Heart left ventricle (tissue), 16 donors: ENCODE measurements around the gene RINT1. TPM values are rescaled to one million over a fixed set of nuclear protein-coding genes. Genes with fewer than 3 reads are reported as not detected.

ENCODE experiments used
- ATAC-seq, 4 donors: fragments of 200-7000 bp; cut with Tn5 transposase; one replicate each; pipeline ENCODE4 v1.9.1; 2020 to 2022; ENCODE audit warnings: moderate library complexity in 4 of 4, mild to moderate bottlenecking in 3 of 4, moderate number of reproducible peaks in 1 of 4
- DNase-seq, 5 donors: peaks; one replicate each; pipeline ENCODE4 v3.0.0-alpha.2; 2020
- H3K27ac ChIP-seq, 12 donors: fragments of 200-600 bp; sonication (generic) in 4 of 12; one replicate each; pipeline versions ENCODE4 v1.5.0 to v1.8.0; 2016 to 2022; ENCODE audit warnings: mild to moderate bottlenecking in 2 of 12
- H3K27me3 ChIP-seq, 9 donors: fragments of 200-600 bp; sonication (generic) in 2 of 9; one replicate each; pipeline versions ENCODE4 v1.5.1 to v1.8.0; 2016 to 2022; ENCODE audit warnings: mild to moderate bottlenecking in 3 of 9
- H3K36me3 ChIP-seq, 9 donors: fragments of 200-600 bp; sonication (generic) in 2 of 9; one replicate each; pipeline versions ENCODE4 v1.5.0 to v1.8.0; 2018 to 2022; ENCODE audit warnings: mild to moderate bottlenecking in 2 of 9
- H3K4me1 ChIP-seq, 12 donors: fragments of 200-600 bp; sonication (generic) in 4 of 12; one replicate each; pipeline versions ENCODE4 v1.5.0 to v1.8.0; 2016 to 2022; ENCODE audit warnings: mild to moderate bottlenecking in 3 of 12
- H3K4me3 ChIP-seq, 12 donors: fragments of 200-600 bp; sonication (generic) in 4 of 12; one replicate each; pipeline versions ENCODE4 v1.5.0 to v1.8.0; 2017 to 2022; ENCODE audit warnings: mild to moderate bottlenecking in 9 of 12, moderate library complexity in 4 of 12
- H3K9me3 ChIP-seq, 12 donors: fragments of 200-600 bp; sonication (generic) in 4 of 12; one replicate each; pipeline versions ENCODE4 v1.5.0 to v1.8.0; 2016 to 2022; ENCODE audit warnings: mild to moderate bottlenecking in 1 of 12
- POLR2A ChIP-seq, 2 donors: fragments of 450-650 bp; IDR thresholded peaks; one replicate each; pipeline ENCODE4 v1.6.1; 2017; ENCODE audit warnings: antibody characterized with exemption in 2 of 2, mild to moderate bottlenecking in 2 of 2, moderate library complexity in 2 of 2
- WGBS, 4 donors: extraction: QIAGEN DNeasy Blood & Tissue Kit in 2 of 4; methylation state at CpG; one replicate each; pipeline versions ENCODE4 v1.1.5 to v1.1.7; 2013 to 2018; 5-methylcytosine and 5-hydroxymethylcytosine counted together
- intact Hi-C, 10 donors: fragments of 100-400 bp; cut with DNase I; formaldehyde crosslinking; loops; one replicate each; pipeline versions ENCODE4 v1.11.1 to v1.14.2; 2022
- polyA plus RNA-seq, 2 donors: library from polyadenylated mRNA; stranded (reverse); fragments of 200-250 nt; gene quantifications; one replicate each; pipeline ENCODE4 v1.2.3, GENCODE V29; 2013
- total RNA-seq, 9 donors: library from RNA; depleted of rRNA in 2 of 9; stranded (reverse); fragments of >200 nt in 2 of 9; fragmentation: NEBNext Ultra II Directional in 3 of 9; extraction: Animal tissue kit (Norgen Biotek cat#: 25700) in 3 of 9; gene quantifications; one replicate each; pipeline versions ENCODE4 v1.1.0 to v1.2.4, GENCODE V29; 2016 to 2023
- TF ChIP-seq, protein P1 (sequence below), 12 donors: fragments of 200-600 bp; sonication (generic) in 4 of 12; IDR thresholded peaks; one replicate each; pipeline versions ENCODE4 v1.5.0 to v1.8.0; 2018 to 2022; ENCODE audit warnings: antibody characterized with exemption in 12 of 12, mild to moderate bottlenecking in 5 of 12
- donor health status: ischemic (EF 13 %, LVEDD 7.1; RV severe dilation, severe dysfunction).
- donor health status: healthy with polysubstance abuse.
- donor health status: DM: no; HTN: yes; CAD: no.
- donor health status: DM: no; HTN: no; CAD: no.
- donor health status: ischemic (EF 25% LVEDD 6.9; RV normal size, moderate dysfunction).
- donor health status: ischemic (EF 25% LVEDD 5.7; RV mildly dilated, moderate dysfunction).
- donor health status: healthy.
- donor health status: DM: yes; HTN: yes; CAD: no.
- donor health status: ischemic (EF 35%, LVEDD 5.7; RV mildly dilated, moderate dysfunction).
- donor health status: nonischemic (EF 11% LVEDD 7.7; RV severe dilation, severe dysfunction).
- donor health status: DM: yes; HTN: yes; CAD: no.
- donor health status: PGD.
- donor health status: ischemic (EF 29% LVEDD 5.4; RV normal size, mild dysfunction).
- donor health status: nonischemic (EF 23%, LVEDD 6.1; RV moderate dilation, normal function).

Gene RINT1
- total and polyA plus RNA-seq, 11 donors: 9.2 to 16.0 (median 13.3) TPM

GRCh38 chr7:105493196-105493922, 38.6 kb upstream of the RINT1 start:
- intact Hi-C loops: no loop called here
- ATAC-seq (no peak), DNase-seq (no peak)
- no peak overlapping the region for H3K27ac ChIP-seq
- WGBS, 4 donors: 78 to 84% (median 82%) methylated on average over 7 of the region's 7 CpGs
- no peaks in the 10 kb centered on the region for H3K9me3 ChIP-seq
- TF ChIP-seq POLR2A (IDR thresholded peaks at IDR 0.05): no peak
- TF ChIP-seq, protein P1, sequence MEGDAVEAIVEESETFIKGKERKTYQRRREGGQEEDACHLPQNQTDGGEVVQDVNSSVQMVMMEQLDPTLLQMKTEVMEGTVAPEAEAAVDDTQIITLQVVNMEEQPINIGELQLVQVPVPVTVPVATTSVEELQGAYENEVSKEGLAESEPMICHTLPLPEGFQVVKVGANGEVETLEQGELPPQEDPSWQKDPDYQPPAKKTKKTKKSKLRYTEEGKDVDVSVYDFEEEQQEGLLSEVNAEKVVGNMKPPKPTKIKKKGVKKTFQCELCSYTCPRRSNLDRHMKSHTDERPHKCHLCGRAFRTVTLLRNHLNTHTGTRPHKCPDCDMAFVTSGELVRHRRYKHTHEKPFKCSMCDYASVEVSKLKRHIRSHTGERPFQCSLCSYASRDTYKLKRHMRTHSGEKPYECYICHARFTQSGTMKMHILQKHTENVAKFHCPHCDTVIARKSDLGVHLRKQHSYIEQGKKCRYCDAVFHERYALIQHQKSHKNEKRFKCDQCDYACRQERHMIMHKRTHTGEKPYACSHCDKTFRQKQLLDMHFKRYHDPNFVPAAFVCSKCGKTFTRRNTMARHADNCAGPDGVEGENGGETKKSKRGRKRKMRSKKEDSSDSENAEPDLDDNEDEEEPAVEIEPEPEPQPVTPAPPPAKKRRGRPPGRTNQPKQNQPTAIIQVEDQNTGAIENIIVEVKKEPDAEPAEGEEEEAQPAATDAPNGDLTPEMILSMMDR (IDR thresholded peaks at IDR 0.05): no peak
- peaks cover 0 to 7% (median 0%) of the 10 kb centered on the region in 9 donors for H3K36me3 ChIP-seq
- peaks cover 0 to 8% (median 0%) of the 10 kb centered on the region in 12 donors for H3K4me1 ChIP-seq
- H3K27me3 ChIP-seq: no peaks in the 10 kb centered on the region
- no peak overlapping the region for H3K4me3 ChIP-seq

GRCh38 chr7:105493923-105494315, 38.1 kb upstream of the RINT1 start:
- no peaks in the 10 kb centered on the region for H3K9me3 ChIP-seq
- ATAC-seq: no peak

DNA sequence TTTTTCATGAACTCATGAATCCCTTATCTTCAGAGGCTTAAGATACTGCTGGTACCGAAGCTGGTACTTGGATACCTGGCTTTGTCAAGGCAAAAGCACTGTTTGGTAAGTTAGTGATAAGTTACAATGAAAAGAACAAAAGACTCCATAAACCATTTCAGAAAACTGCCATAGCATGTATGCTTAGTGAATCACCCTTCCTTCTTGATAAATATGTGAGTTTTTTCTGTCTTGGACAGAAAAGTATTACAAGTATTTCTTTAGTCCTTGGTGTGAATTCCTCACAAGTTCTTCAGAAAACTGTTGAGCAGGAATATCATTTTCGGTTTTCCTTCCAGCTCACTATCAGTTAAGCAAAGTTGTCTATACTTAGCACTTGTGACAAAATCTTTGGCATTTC, 35.5 kb upstream of the RINT1 start:
- no peak overlapping the region for H3K4me3 ChIP-seq
- intact Hi-C loops: no loop called here
- no peaks in the 10 kb centered on the region for H3K9me3 ChIP-seq
- DNase-seq: no peak
- no peaks in the 10 kb centered on the region for H3K27me3 ChIP-seq
- TF ChIP-seq, protein P1 (IDR thresholded peaks at IDR 0.05): no peak
- TF ChIP-seq POLR2A (IDR thresholded peaks at IDR 0.05): no peak
- H3K36me3 ChIP-seq: peaks cover 0 to 25% (median 15%) of the 10 kb centered on the region in 9 donors
- peaks cover 0 to 8% (median 0%) of the 10 kb centered on the region in 12 donors for H3K4me1 ChIP-seq
- WGBS, 4 donors: 33 to 39% (median 36%) methylated on average over 2 of the region's 2 CpGs
- H3K27ac ChIP-seq: no peak overlapping the region
- ATAC-seq: no peak

More at GRCh38 chr7:105493923-105494315, 38.1 kb upstream of the RINT1 start:
- no peak for DNase-seq
- Histone ChIP-seq H3K27ac (peak overlapping the region in 1 of 12 donors; percentile 25), H3K4me3 (no peak overlapping the region), H3K36me3 (peaks cover 0 to 7% (median 0%) of the 10 kb centered on the region in 9 donors), H3K4me1 (peaks cover 0 to 8% (median 0%) of the 10 kb centered on the region in 12 donors), H3K27me3 (no peaks in the 10 kb centered on the region)
- intact Hi-C loops: no loop called here
- WGBS, 4 donors: 86 to 89% (median 87%) methylated on average over 5 of the region's 5 CpGs
- TF ChIP-seq, protein P1 (IDR thresholded peaks at IDR 0.05): no peak
- no peak for TF ChIP-seq POLR2A (IDR thresholded peaks at IDR 0.05)

DNA sequence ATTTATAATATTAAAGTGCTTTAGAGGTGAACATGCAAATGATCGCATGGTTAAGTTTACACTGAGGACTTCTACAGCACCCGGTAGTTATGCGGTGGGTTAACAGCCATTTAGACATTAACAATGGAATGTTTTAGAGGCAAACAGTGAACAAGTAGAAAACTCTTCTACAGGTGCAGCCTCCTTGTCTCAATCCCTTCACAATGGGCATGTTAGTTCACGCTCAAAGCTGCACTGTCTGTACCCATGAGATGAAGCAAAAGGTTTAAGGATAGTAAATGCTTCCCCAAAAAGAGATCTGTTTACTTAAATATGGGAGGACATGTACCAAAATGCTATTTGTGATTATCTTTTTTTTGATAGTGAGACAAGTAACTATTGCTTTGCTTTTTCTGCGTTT, 35.0 kb upstream of the RINT1 start:
- intact Hi-C loops: no loop called here
- H3K36me3 ChIP-seq: peaks cover 0 to 30% (median 20%) of the 10 kb centered on the region in 9 donors
- no peak overlapping the region for H3K4me3 ChIP-seq
- peaks cover 0 to 8% (median 0%) of the 10 kb centered on the region in 12 donors for H3K4me1 ChIP-seq
- no peak for DNase-seq
- H3K9me3 ChIP-seq: no peaks in the 10 kb centered on the region
- no peak for ATAC-seq
- no peaks in the 10 kb centered on the region for H3K27me3 ChIP-seq
- no peak overlapping the region for H3K27ac ChIP-seq
- 79 to 88% (median 80%) methylated on average over 5 of the region's 5 CpGs for WGBS, 4 donors
- TF ChIP-seq, protein P1 (IDR thresholded peaks at IDR 0.05): no peak
- TF ChIP-seq POLR2A (IDR thresholded peaks at IDR 0.05): no peak
